ENCODE measurements around the gene ELL.

The ELL gene

GRCh38 chr19:18449552-18449951 lies 72.3 kb downstream of the ELL start:
- no peak for DNase-seq (ENCODE audit: extremely low read depth in 1 of 2, low read depth in 1 of 2)

DNA sequence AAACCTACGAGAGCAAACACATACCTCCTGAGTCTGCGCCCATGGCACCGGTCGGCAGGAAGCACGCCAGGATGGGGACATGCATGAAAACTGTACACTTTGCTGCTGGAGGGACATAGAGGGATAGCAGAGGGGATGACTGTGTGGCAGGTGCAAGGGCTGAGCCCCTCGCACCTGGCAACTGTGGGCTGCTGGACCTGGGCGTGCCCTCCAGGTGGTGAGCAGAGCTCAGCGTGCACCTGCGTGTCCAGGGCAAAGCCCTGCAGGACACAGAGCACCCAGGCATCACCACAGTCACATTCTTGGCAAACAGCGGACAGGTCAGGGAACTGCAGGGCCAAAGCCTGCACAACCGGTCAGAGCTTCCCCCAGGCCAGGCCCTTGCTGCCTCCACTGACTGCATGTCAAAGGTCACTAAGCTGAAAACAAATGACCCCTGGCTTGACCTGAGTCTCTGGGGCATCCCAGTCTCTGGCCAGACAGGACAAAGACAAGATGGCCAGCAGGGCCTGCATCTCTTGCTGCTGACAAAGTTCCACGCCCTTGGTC lies 75.0 kb downstream of the ELL start:
- DNase-seq (ENCODE audit: extremely low read depth in 1 of 2, low read depth in 1 of 2), result no peak

DNA sequence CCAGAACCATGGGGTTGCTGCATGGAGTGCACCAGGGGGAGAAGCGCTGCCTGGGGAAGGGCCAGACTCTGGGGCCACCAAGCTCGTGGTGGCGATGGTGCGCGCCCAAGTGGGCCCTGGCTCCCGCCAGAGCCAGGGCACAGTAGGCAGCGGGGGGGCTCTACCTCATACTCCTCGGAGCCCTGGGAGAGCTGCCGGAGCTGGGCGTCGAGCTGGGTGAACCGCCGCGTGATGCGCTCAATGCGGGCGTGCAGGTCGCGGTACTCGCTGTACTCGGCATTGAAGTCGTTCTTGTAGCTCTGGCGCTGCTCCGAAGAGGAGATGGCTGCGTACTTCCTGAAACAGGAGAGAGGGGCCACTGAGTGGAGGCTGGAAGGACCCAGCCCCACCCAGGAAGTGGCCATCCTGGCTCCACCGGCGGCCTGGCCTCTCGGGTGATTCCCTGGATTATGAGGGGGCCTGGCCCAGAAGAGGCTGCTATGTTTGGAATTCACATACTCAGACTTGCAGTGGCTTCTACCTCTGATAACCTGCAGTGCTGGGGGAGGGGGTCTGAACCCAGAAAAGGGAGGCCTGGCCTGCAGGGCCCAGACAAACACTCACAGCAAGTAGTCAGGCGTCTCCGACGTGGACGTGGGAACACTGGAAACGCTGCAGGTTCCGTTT lies 75.6 kb downstream of the ELL start:
- DNase-seq (ENCODE audit: extremely low read depth in 1 of 2, low read depth in 1 of 2), result no peak

DNA sequence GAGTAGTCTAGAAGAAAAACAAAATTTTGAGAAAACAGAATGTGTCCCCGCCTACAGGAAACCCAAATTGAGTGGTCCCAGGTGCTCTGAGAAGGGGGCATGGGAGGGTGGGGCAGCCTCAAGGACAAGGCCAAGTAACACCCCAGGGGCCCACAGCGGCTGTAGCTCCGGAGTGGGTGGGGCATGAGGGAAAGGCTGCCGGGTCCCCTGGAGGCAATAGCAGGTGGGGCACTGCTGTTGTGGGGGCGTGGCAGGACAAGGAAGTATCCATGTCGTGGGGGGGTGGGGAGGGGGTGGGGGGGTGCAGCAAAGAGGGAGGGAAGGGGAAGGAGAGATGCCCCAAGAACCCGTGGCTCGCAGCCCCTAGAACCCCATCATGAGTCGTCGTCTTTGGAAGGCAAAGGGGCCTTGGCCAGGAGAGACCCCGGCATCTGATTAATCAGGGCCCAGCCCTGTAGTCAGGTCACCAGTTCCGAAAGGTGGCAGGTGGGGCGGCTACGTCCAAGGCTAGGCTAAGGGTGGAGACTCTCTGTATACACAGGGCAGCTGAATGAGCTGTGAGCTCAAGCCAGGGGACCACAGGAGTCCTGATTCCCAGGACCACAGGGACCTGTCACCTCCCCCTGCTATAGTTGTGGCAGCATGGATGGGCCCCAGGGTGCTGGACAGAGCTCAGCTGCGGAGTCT lies 76.5 kb downstream of the ELL start:
- no peak for DNase-seq (ENCODE audit: extremely low read depth in 1 of 2, low read depth in 1 of 2)

- DNase-seq (ENCODE audit: extremely low read depth in 1 of 2, low read depth in 1 of 2), result no peak
Observed at GRCh38 chr19:18444513-18444912, 77.4 kb downstream of the ELL start.

- no peak for DNase-seq (ENCODE audit: extremely low read depth in 1 of 2, low read depth in 1 of 2)
Observed at GRCh38 chr19:18443831-18444230, 78.0 kb downstream of the ELL start.

- no peak for DNase-seq (ENCODE audit: extremely low read depth in 1 of 2, low read depth in 1 of 2)
Observed at GRCh38 chr19:18443406-18443805, 78.5 kb downstream of the ELL start.

- no peak for DNase-seq (ENCODE audit: extremely low read depth in 1 of 2, low read depth in 1 of 2)
Observed at GRCh38 chr19:18442941-18443340, 78.9 kb downstream of the ELL start.

- no peak for DNase-seq (ENCODE audit: extremely low read depth in 1 of 2, low read depth in 1 of 2)
Observed at GRCh38 chr19:18441804-18442788, 79.8 kb downstream of the ELL start.

- DNase-seq (ENCODE audit: extremely low read depth in 1 of 2, low read depth in 1 of 2), result no peak
Observed at GRCh38 chr19:18440936-18441803, 80.7 kb downstream of the ELL start.

DNA sequence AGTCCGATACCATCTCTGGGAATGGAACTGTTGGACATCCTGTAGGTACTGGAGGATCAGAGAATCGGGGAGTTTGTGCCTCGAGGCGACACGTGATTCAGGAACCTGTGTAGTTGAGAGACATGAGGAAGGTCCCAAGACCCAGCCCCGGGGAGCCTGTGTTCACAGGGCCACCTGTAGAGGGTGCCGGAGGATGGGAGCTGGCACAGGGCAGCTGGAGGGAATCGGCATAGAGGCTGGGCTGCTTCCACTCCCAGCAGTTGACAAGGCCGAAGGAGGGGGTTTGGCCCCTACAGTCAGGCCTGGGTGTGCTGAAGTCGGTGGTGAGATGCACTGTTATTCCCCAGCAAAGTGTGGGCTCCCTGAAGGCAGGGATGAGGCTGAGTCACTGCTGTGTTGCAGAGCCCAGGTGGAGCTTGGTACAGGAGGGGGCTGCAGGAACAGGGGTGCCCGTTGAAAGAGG lies 81.4 kb downstream of the ELL start:
- no peak for DNase-seq (ENCODE audit: extremely low read depth in 1 of 2, low read depth in 1 of 2)

- no peak for DNase-seq (ENCODE audit: extremely low read depth in 1 of 2, low read depth in 1 of 2)
Observed at GRCh38 chr19:18439910-18440237, 82.0 kb downstream of the ELL start.

GRCh38 chr19:18439025-18439909 lies 82.6 kb downstream of the ELL start:
- no peak for DNase-seq (ENCODE audit: extremely low read depth in 1 of 2, low read depth in 1 of 2)

- no peak for DNase-seq (ENCODE audit: extremely low read depth in 1 of 2, low read depth in 1 of 2)
Observed at GRCh38 chr19:18438331-18439024, 83.4 kb downstream of the ELL start.

DNA sequence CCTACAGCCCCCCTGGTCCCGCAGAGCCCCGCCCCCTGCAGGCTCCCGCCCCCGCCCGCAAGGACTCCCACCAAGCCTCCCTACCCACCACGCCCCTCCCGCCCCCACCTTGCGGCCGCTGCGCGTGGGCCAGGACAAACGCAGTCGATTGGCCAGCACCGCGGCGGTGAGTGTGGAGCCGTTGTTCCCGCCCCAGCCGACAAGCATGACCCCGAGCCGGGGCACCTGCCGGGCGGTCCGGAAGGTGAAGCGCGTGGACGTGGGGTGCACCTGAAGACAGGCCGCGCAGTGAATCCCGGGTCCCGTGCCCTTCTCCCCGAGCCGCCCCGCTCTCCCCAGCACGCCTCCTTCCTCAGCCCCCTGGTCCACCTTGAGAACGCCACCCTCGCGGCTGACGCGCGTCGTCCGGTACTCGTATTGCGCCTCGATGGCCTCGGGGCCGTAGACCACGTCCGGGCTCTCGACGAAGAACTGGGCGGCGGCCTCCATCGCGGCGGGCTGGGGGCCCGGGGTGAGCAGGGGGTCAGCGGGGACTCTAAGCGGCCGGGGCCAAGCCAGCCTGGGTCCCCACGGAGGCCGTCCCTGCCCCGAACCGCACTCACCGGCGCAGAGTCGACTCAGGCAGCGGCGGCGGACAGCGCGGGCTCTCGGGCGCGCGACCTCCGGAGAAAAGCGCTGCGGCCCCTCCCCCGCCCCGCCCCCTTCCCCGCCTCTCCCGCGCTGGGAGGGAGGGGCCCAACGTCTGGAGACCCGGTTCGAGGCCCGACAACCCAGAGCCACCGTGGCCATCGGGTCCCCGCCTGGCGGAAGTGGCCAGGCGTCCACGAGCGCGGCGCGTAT lies 84.2 kb downstream of the ELL start, which contains the start of gene ISYNA1:
Gene ISYNA1 (minus strand): TSS at position 643 of the 840 bp plus-strand sequence. CDS start 154 bp downstream, at position 489.
- DNase-seq (ENCODE audit: extremely low read depth in 1 of 2, low read depth in 1 of 2), result no peak

DNA sequence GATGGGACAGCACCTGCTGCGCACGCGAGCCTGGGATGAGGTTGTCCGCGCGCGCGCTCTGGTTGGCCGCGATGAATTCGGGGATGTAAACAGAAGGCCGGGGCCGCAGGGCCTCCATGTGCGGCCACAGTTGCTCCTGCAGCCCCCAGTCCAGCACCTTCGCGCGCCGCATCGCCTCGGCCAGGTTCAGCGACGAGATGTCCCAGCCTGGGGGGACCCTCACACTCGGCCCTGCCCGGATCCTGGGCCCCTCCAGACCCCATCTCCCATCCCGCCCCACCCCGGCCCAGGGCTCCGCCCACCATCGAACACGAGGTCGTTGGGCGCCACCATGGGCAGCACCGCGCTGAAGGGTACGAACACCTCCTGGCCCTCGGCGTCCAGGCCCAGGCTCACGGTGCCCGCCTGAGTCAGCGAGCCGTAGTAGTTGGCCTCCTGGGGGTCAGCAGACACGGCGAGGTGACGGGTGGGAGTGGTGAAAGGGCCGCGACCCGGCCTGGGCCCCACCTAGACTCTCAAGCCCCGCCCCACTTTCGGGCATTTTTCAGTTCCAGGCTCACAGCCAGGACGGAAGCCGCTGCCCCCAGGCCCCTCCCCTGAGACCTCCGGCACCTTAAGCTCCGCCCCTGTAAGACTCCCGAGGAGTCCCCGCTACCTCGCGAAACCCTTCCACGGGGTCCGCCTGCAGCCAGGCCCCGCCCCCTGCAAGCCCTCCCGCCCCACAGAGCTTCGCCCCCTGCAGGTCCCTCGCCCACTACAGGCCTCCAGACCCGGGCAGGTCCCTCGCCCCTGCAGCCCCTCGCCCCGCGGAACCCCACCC lies 85.0 kb downstream of the ELL start:
- DNase-seq (ENCODE audit: extremely low read depth in 1 of 2, low read depth in 1 of 2), result peak; percentile 66 to 70
